ENCODE data around the gene HERC3.

The HERC3 gene

DNA sequence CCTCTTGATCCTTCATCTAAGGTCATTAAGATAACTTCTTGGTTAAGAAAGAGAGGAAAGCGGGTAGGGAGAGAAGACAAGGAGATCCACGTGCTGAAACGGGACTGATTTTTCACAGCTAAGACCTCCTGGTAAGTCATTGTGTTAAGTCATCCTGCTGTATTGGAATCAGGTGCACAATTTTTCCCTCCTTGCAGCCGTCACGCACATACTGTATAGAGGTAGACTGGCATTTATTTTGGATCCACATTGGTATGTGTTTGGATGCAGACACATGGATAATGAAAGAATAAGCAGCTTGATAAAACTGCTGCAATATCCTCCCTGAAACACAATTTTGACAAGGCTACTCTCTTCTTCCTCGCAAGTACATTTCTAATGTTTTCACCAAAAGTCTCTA lies 165.5 kb downstream of the HERC3 start:
- Histone ChIP-seq H3K27ac (ENCODE audit: low read depth, low read length) (no peak overlapping the region), H3K4me3 (ENCODE audit: low read depth, low read length) (no peak overlapping the region), H3K4me1 (ENCODE audit: control insufficient read depth, insufficient read depth, low read length) (peaks cover 24% of the 10 kb centered on the region)

More for the DNA sequence above, 165.5 kb downstream of the HERC3 start:
- Histone ChIP-seq H3K36me3 (ENCODE audit: control insufficient read depth, insufficient read depth, low read length) (no peaks in the 10 kb centered on the region), H3K9ac (ENCODE audit: low read depth, low read length) (no peak overlapping the region), H3K27me3 (ENCODE audit: control insufficient read depth, insufficient read depth, low read length) (no peaks in the 10 kb centered on the region), H3K9me3 (ENCODE audit: control insufficient read depth, insufficient read depth, low read length) (no peaks in the 10 kb centered on the region)
